HepG2 (cell line): ENCODE data around the gene ARAP1. TPM values are rescaled to one million over a fixed set of nuclear protein-coding genes. Genes with fewer than 3 reads are reported as not detected.
A peak's percentile ranks its signal among the peaks of the same experiment; 100 is the strongest.

ENCODE experiments used
- ATAC-seq: fragments of 200-7000 bp; cut with Tn5 transposase; 3 replicates; pipeline ENCODE4 v1.9.1; 2020; ENCODE audit warnings: mild to moderate bottlenecking, moderate library complexity
- BruUV-seq: library from RNA; stranded (reverse); fragments of 400-500 nt; replicated peaks from 2 replicates; lab custom pipeline; 2021; lab: Mats Ljungman, UMichigan
- CTCF ChIA-PET: fragments of 300-600 bp; formaldehyde crosslinking; extraction: SDS; loops from one replicate; lab custom pipeline; 2021; ENCODE audit warnings: low total read pairs, inconsistent platforms, low intra/inter-chr PET ratio; lab: Yijun Ruan, JAX
- POLR2A ChIA-PET: fragments of 350-600 bp; sonication (Branson Sonifier 250); formaldehyde crosslinking; loops from one replicate; lab custom pipeline; 2020; ENCODE audit warnings: antibody characterized with exemption, inconsistent platforms; lab: Yijun Ruan, JAX
- DNase-seq: peaks from one replicate; pipeline ENCODE4 v3.0.0-alpha.2; 2015; ENCODE audit warnings: low spot score
- FAIRE-seq: peaks from 3 replicates; lab custom pipeline; 2011; peaks lifted over from hg19 to GRCh38; lab: Jason Lieb, UNC
- H2AFZ ChIP-seq: one replicate; pipeline ENCODE4 v1.6.1; 2011; ENCODE audit warnings: low read length, inconsistent platforms
- H3K27ac ChIP-seq: fragments of 300-600 bp; 3 replicates; pipeline ENCODE4 v1.8.0; 2011; ENCODE audit warnings: mixed run types, mild to moderate bottlenecking, mixed read lengths, low read length, inconsistent platforms; ENCODE audit not compliant: insufficient read depth; ENCODE audit errors: extremely low read length
- H3K27me3 ChIP-seq, 2 experiments: fragments of 200-600 bp in 1 of 2; 2 replicates in 1 of 2; 3 replicates in 1 of 2; pipeline versions ENCODE4 v1.6.0 to v1.8.0; 2011; ENCODE audit warnings: low read length in 2 of 2, mild to moderate bottlenecking in 2 of 2, moderate library complexity in 2 of 2, inconsistent platforms in 1 of 2; ENCODE audit not compliant: insufficient read depth in 2 of 2, control insufficient read depth in 1 of 2
- H3K36me3 ChIP-seq, 2 experiments: fragments of 200-600 bp in 1 of 2; replicated peaks in 1 of 2; 2 replicates in 1 of 2; 3 replicates in 1 of 2; pipeline versions ENCODE4 v1.5.1 to v1.8.0; 2011; ENCODE audit warnings: low read length in 2 of 2, inconsistent platforms in 1 of 2; ENCODE audit not compliant: insufficient read depth in 2 of 2, control insufficient read depth in 1 of 2
- H3K4me1 ChIP-seq: 2 replicates; pipeline ENCODE4 v1.5.1; 2012; ENCODE audit warnings: low read length, inconsistent platforms; ENCODE audit not compliant: insufficient read depth
- H3K4me2 ChIP-seq: 2 replicates; pipeline ENCODE4 v1.6.0; 2011; ENCODE audit warnings: low read depth, low read length, inconsistent platforms
- H3K4me3 ChIP-seq, 3 experiments: fragments of 200-600 bp in 1 of 3; sonication (generic), shearing (Covaris generic) in 1 of 3; replicated peaks in 1 of 3; 2 replicates each; pipeline ENCODE4 v1.5.1; 2011 to 2016; ENCODE audit warnings: low read length in 3 of 3, inconsistent platforms in 2 of 3, low read depth in 2 of 3, mild to moderate bottlenecking in 2 of 3, control low read depth in 1 of 3, mixed read lengths in 1 of 3; ENCODE audit not compliant: insufficient read depth in 1 of 3
- H3K79me2 ChIP-seq: one replicate; pipeline ENCODE4 v1.6.1; 2011; ENCODE audit warnings: low read length, inconsistent platforms; ENCODE audit not compliant: insufficient read depth
- H3K9ac ChIP-seq: 2 replicates; pipeline ENCODE4 v1.6.0; 2011; ENCODE audit warnings: mild to moderate bottlenecking, low read depth, low read length, inconsistent platforms; ENCODE audit not compliant: insufficient read depth
- H3K9me3 ChIP-seq: 2 replicates; pipeline ENCODE4 v1.5.1; 2012; ENCODE audit warnings: mild to moderate bottlenecking, low read length
- H4K20me1 ChIP-seq: 2 replicates; pipeline ENCODE4 v1.6.0; 2011; ENCODE audit warnings: inconsistent platforms, mild to moderate bottlenecking, low read length, moderate library complexity; ENCODE audit not compliant: insufficient read depth
- AGO2 ChIP-seq: fragments of 200-400 bp; formaldehyde crosslinking; optimal IDR thresholded peaks from 2 replicates; pipeline ENCODE3; 2017; ENCODE audit warnings: mild to moderate bottlenecking, low read depth, low read length, moderate library complexity
- CREBL2 ChIP-seq: sonication (generic); formaldehyde crosslinking; IDR thresholded peaks from 2 replicates; pipeline ENCODE4 v1.8.1; 2023; ENCODE audit warnings: missing genetic modification reagents, mild to moderate bottlenecking, borderline replicate concordance
- HBP1 ChIP-seq: IDR thresholded peaks from 2 replicates; pipeline ENCODE4 v1.6.1; 2016; ENCODE audit warnings: low read depth, control low read depth
- HHEX ChIP-seq: IDR thresholded peaks from 2 replicates; pipeline ENCODE4 v1.6.1; 2016; ENCODE audit warnings: control low read depth
- HOMEZ ChIP-seq: IDR thresholded peaks from 2 replicates; pipeline ENCODE4 v1.6.1; 2016; ENCODE audit warnings: low read depth
- RCOR2 ChIP-seq: IDR thresholded peaks from 2 replicates; pipeline ENCODE4 v1.6.1; 2016; ENCODE audit warnings: missing biosample characterization, missing genetic modification reagents
- SIX4 ChIP-seq: sonication (generic); formaldehyde crosslinking; IDR thresholded peaks from 2 replicates; pipeline ENCODE4 v1.4.0; 2020; ENCODE audit warnings: missing genetic modification reagents
- SKI ChIP-seq: fragments of 450-650 bp; IDR thresholded peaks from one replicate; pipeline ENCODE4 v1.6.1; 2018; ENCODE audit warnings: mild to moderate bottlenecking; ENCODE audit not compliant: partially characterized antibody
- TARDBP ChIP-seq: sonication (generic); formaldehyde crosslinking; IDR thresholded peaks from 2 replicates; pipeline ENCODE4 v1.8.0; 2022; ENCODE audit warnings: mild to moderate bottlenecking, missing genetic modification reagents
- TBP ChIP-seq: sonication (generic); formaldehyde crosslinking; IDR thresholded peaks from 2 replicates; pipeline ENCODE4 v1.5.0; 2020; ENCODE audit warnings: missing genetic modification reagents
- TRIM22 ChIP-seq: fragments of 450-650 bp; IDR thresholded peaks from 2 replicates; pipeline ENCODE4 v1.6.1; 2017
- ZBTB25 ChIP-seq: IDR thresholded peaks from 2 replicates; pipeline ENCODE4 v1.6.1; 2018; ENCODE audit warnings: missing genetic modification reagents
- ZNF143 ChIP-seq: sonication (generic); formaldehyde crosslinking; IDR thresholded peaks from 2 replicates; pipeline ENCODE4 v1.4.0; 2020; ENCODE audit warnings: missing genetic modification reagents
- ZNF263 ChIP-seq: sonication (generic); formaldehyde crosslinking; IDR thresholded peaks from 2 replicates; pipeline ENCODE4 v1.4.0; 2020; ENCODE audit warnings: missing genetic modification reagents
- ZNF276 ChIP-seq: sonication (generic); formaldehyde crosslinking; IDR thresholded peaks from 2 replicates; pipeline ENCODE4 v1.4.0; 2020; ENCODE audit warnings: mild to moderate bottlenecking, low read depth, missing genetic modification reagents
- ZNF629 ChIP-seq: sonication (generic); formaldehyde crosslinking; conservative IDR thresholded peaks from 2 replicates; pipeline ENCODE4 v1.5.0; 2020; ENCODE audit warnings: missing genetic modification reagents
- ZNF644 ChIP-seq: IDR thresholded peaks from 2 replicates; pipeline ENCODE4 v1.6.1; 2016; ENCODE audit warnings: low read depth
- WGBS: methylation state at CpG from one replicate; pipeline ENCODE4 v1.1.6; 2017; ENCODE audit warnings: low lambda C conversion rate; 5-methylcytosine and 5-hydroxymethylcytosine counted together
- in situ Hi-C: cut with HindIII; loops from 2 replicates; pipeline ENCODE4 v1.10.0; 2017; ENCODE audit warnings: low pct_unique_long_range_greater_than_20kb; ENCODE audit not compliant: extremely low pct_ligation_motif_present
- intact Hi-C: fragments of 100-400 bp; cut with micrococcal nuclease; formaldehyde crosslinking; loops from one replicate; pipeline ENCODE4 v1.10.0; 2022; ENCODE audit not compliant: unreplicated experiment
- polyA plus RNA-seq, 8 experiments: library from polyadenylated mRNA; depleted of rRNA in 3 of 8; stranded (reverse) in 7 of 8; unstranded in 1 of 8; fragments of >200 nt; fragmentation: Illumina TruSeq in 4 of 8; extraction: Trizol in 4 of 8; gene quantifications; 2 replicates each; pipeline versions ENCODE4 v1.2.1 to v1.2.3, GENCODE V29; 2011 to 2016; ENCODE audit warnings: low read depth in 4 of 8, missing spikeins in 1 of 8, mixed read lengths in 1 of 8; ENCODE audit not compliant: insufficient read depth in 1 of 8
- total RNA-seq, 5 experiments: library from RNA; depleted of rRNA; stranded (reverse); fragments of >200 nt; fragmentation: Illumina TruSeq; extraction: Trizol; gene quantifications; 2 replicates each; pipeline ENCODE4 v1.2.3, GENCODE V29; 2016; ENCODE audit warnings: low read depth in 1 of 5

The ARAP1 gene
- total and polyA plus RNA-seq, 2 of the 13 experiments (the other 11 are each of a cell fraction or from before 2014, with no cell fraction given), result 43.2 to 55.5 TPM

- H3K9me3 ChIP-seq, result no peaks in the 10 kb centered on the region
- no peak; the same call in 2 of the 3 replicates for ATAC-seq
- H3K79me2 ChIP-seq, result no peaks in the 10 kb centered on the region
- BruUV-seq, result no TSS peak
- intact Hi-C loops (no loop called here), in situ Hi-C loops (loop anchor here (5.0 kb wide), 1 partner anchor 37 kb away; the partner anchor contains the start of gene ARAP1)
- no peak overlapping the region; the same call in 1 of the 2 replicates for H3K9ac ChIP-seq
- no peak for DNase-seq
- no peaks in the 10 kb centered on the region for H3K36me3 ChIP-seq
- POLR2A ChIA-PET, result interaction anchor here (0.9 to 3.1 kb wide), 4 partner anchors 12 to 64 kb away, joined by 3 to 17 read pairs (median 6); no protein-coding TSS in a partner anchor
- no peak overlapping the region for H2AFZ ChIP-seq
- peak; percentile 44 for FAIRE-seq
- H4K20me1 ChIP-seq, result no peaks in the 10 kb centered on the region
- H3K4me2 ChIP-seq, result peak overlapping the region; percentile 52
- CTCF ChIA-PET, result no interaction called here
- no peaks in the 10 kb centered on the region for H3K27me3 ChIP-seq
- H3K4me1 ChIP-seq, result peaks cover 86% of the 10 kb centered on the region
- H3K4me3 ChIP-seq, result peak overlapping the region in 1 of 3 experiments; percentile 18; a peak in 2 of 6 replicates
- 63% methylated on average over 7 of the region's 10 CpGs for WGBS
- peak overlapping the region; percentile 53 for H3K27ac ChIP-seq
- TF ChIP-seq TRIM22 (no peak), ZNF276 (CRISPR knock-in tag) (0 out of 2 replicates have a peak, but pooled peaks have one; percentile 58), TARDBP (CRISPR knock-in tag) (no peak), ZNF143 (CRISPR knock-in tag) (peak; percentile 74), TBP (CRISPR knock-in tag) (no peak), RCOR2 (CRISPR knock-in tag) (no peak), AGO2 (no peak), ZNF644 (CRISPR knock-in tag) (no peak), HOMEZ (CRISPR knock-in tag) (no peak), SIX4 (CRISPR knock-in tag) (no peak), ZBTB25 (CRISPR knock-in tag) (no peak), SKI (peak; percentile 44), HHEX (CRISPR knock-in tag) (no peak), CREBL2 (CRISPR knock-in tag) (no peak), ZNF263 (CRISPR knock-in tag) (peak; percentile 95), ZNF629 (CRISPR knock-in tag) (no peak), HBP1 (no peak)
Observed at GRCh38 chr11:72789493-72790131, 37.4 kb upstream of the ARAP1 start.
